Activated CD4-positive, CD25-positive, alpha-beta regulatory T cell treated with anti-CD3 and anti-CD28 coated beads, Interleukin-2, amount 50 U/mL, for 24 hours (primary cell): ENCODE measurements around the gene MTMR3.

ENCODE experiments used
- ATAC-seq, 2 donors: fragments of 150-1000 bp; cut with Tn5 transposase; one replicate each; pipeline ENCODE4 v1.10.0; 2021; ENCODE audit warnings: mild to moderate bottlenecking in 1 of 2, moderate library complexity in 1 of 2

The MTMR3 gene

DNA sequence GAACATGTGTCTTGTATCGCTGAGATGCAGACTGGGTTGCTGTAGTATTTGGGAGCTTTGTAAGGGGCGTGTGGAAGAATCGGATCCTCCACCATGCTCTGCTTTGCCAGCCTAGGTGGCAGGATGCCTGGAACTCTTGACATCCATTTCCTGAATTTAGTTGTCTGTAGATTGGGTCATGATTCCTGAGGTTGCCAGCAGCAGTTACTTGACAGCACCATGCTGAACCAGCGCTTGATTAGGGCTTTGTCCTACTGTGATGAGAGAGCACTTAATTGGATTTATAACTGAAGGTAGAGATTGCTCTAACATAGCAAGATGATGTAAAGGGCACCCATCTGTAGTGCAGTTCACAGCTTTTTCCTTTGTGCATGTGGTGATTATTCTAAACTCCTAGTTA, 121.7 kb downstream of the MTMR3 start:
- ATAC-seq = no peak

GRCh38 chr22:30005213-30005857, 122.4 kb downstream of the MTMR3 start:
- peak; percentile 60 to 63 for ATAC-seq

DNA sequence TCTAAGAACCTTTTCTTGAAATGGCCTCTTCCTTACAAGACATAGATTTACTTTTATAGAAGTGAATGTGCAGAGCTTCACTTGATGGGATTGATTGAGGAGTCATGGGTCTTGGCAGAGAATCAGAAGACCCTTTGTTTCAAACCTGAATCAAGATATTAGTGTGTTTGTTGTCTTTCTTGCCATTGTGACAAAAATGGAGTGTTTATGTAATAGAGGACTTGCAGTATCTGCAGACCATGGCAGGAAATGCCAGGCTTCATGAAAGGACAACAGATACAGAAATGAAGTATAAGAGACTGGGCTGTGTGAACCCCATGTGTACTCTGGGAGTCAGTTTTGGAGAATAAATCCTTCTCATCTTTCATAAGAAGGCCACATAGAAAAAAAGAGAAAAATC, 124.4 kb downstream of the MTMR3 start:
- no peak for ATAC-seq

DNA sequence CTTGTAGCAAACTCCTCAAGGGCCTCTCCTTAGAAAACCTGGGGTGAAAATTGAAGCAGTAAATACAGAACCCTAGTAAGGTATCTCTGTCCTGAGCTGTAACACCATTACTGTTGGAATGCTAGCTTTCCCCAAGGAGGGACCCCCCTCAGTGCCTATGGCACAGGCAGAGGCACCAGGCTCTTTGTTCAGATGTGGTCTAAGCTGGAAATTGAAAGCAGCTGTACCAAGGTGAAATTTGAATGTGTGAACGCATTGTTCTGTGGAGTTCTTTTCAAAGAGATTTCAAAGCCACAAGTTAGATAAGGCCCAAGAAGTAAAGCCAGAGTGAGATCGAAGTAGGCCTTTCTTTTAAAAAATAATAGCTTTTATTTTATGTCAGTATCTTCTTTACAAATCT, 125.4 kb downstream of the MTMR3 start:
- no peak for ATAC-seq

DNA sequence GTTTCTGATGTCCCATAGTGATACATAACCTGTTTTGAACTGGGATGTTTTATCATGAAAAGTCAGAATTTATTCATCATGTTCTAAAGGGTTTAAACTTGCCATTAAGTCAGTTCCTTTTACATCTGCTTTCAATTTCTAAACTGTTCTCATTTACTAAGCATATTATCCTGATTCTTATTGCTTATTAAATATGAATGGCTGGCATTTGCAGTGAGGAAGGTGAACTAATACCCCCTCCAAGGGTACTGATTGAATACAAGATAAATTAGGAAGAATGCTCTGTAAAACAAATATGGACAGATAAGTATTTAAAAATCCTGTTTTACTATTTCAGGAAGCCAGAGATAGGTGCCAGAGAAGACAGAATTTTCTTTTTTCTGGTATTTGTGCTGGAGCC, 126.5 kb downstream of the MTMR3 start:
- ATAC-seq = no peak

DNA sequence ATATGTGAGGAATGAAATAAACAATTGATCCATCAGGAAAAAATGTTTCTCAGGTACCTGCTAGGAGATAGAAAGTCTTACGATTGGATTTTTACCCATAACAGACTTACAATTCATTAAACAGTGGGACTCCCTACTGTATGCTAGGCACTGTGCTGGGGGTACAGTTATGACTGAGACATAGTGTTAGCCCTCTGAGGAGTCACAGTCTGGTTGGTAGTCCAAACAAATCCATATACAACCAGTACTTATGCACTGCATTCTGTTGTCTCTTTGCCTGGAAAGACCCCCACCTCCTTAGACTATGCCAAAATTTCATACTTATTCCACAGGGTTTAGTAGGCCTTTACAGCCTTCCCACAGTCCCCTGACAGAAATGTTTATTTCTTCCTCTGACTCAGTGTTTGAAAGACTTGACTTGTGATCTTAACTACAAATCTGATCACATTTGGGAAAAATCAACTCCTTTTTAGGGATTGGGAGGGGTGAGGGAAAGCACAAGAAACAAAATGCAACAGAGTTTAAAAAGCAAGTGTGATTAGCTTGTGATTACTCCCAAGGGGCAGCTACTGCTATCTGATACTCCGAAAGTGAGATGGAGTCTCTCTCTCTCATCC, 127.9 kb downstream of the MTMR3 start:
- ATAC-seq = no peak

GRCh38 chr22:30013201-30013600, 130.2 kb downstream of the MTMR3 start:
- no peak for ATAC-seq

- ATAC-seq = no peak
Observed at GRCh38 chr22:30014244-30014643, 131.3 kb downstream of the MTMR3 start.

DNA sequence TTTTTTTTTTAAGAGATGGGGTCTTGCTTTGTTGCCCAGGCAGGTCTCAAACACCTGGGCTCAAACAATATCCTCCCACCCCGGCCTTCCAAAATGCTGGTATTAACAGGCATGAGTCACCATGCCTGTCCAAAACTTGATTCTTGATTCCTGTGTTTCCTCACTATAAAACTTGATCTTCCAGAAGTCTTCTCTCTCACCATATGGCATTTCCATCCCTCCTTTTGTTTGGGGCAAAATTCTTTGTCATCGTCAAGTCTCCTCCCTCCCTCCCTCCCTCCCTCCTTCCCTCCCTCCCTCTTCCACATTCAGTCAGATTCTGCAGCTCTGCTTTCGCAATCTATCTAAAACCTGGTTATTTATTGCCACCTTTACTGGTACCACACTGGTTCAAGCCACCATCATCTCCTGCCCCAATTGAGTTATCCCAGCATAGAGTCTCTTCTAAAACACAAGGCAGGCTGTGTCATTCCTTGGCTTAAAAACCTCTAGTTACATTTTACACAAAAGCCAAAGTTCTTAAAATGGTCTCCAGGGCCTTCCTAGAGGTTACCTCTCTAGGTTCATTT, 132.3 kb downstream of the MTMR3 start:
- ATAC-seq = no peak

DNA sequence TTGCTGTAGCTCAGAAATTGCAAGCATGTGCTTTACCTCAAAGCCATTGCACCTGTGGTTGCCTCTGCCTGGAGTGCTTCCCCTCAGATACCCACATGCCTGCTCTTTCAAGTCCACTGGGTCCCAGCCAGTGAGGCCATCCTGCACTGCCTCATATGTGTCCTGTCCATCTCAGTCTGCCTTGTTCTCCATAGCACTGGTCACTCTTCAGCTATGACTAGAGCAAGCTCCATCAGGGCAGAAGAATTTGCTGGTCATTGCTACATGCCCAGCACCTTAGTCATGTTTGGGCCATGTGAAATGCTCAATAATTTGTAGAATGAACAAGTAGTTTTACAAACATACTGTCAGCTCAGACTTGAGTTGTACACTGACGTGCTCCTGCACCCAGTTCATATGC, 132.9 kb downstream of the MTMR3 start:
- no peak for ATAC-seq

- ATAC-seq = no peak
Observed at GRCh38 chr22:30016596-30016995, 133.6 kb downstream of the MTMR3 start.

DNA sequence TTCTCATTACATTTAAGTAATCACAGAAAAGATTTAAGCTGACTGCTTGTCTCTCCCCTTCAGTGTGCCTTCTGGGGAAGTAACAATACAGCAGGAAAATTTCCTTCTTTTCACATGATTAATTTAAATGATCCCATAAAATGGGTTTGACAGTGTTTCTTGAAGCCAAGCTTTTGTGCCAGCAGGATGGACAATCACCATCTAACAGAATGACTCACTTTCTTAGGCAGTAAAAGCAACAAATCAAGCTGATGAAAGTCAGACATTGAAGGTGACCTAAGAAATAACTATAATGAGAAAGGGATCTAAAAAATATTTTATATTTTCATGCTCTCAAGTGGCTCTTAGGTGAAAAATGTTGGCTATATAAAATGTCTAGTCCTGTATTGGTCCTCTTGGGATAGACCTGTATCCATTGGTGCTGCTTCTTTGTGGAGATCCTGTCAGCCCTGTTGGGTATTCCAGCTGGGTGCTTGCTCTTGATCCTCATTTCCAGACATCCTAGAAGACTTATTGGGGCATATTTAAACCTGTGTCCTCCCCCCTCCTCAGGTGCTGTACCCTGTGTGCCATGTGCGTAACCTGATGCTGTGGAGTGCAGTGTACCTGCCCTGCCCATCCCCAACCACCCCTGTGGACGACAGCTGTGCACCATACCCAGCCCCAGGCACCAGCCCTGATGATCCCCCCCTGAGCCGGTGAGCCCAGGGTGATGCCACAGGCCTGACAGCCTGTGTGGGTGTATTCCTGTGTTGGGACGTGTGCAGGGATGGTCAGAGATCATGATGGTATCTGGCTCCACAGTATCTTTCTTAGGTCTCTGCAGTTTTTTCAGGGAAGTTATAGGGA, 134.6 kb downstream of the MTMR3 start:
- no peak for ATAC-seq

DNA sequence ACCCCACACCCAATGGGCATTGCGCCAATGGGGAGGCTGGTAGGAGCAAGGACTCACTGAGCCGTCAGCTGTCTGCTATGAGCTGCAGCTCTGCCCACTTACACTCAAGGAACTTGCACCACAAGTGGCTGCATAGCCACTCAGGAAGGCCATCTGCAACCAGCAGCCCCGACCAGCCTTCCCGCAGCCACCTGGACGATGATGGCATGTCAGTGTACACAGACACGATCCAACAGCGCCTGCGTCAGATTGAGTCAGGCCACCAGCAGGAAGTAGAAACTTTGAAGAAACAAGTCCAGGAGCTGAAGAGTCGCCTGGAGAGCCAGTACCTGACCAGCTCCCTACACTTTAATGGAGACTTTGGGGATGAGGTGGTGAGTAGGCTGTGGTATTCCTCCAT, 137.5 kb downstream of the MTMR3 start:
- ATAC-seq = no peak

DNA sequence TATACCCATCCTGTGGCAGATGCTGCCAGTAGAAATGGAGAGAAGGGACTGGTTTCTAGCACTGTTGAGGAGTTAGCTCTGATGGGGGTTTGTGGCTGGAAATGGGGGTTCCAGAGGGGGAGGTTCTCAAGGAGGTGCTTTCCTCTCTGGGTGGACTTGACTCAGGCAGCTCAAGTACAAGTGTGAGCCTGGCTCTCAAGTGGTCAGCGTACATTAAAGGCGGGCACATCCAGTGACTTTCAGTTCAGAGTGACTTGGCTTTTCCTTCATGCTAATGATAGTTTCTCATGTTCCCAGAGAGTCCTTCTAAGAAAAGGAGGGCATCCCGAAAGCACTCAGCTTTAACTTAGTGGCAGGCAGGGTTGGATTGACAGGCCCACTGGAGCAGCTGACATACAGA, 138.4 kb downstream of the MTMR3 start:
- ATAC-seq = no peak

GRCh38 chr22:30021881-30022619, 139.1 kb downstream of the MTMR3 start:
- no peak for ATAC-seq

DNA sequence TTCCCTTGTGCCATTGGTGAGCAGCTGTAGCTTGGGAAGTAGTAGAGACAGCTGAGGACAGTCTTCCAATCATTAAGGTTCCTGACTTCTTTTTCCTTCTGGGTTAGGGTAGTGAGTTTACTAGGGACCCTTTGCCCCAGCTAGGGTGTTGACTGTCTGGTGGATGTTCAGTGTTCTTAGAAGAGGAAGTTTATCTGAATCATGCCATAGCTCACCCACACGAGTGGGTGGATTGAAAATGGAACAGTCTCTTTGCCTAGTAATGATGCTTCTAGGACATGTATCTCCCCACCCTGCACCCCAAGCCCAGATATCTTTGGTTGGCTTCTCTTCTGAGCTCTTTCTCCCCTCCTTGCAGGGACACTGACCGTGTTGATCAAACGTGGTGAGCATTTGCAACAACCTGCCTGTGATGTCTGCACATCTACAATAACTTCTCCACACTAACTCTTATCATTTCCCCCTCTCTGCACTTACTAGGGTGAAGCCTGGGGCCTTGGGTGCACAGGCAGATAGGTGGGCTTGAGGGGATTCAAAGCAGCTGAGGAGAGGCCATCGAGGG, 140.2 kb downstream of the MTMR3 start:
- no peak for ATAC-seq

GRCh38 chr22:30024231-30024630, 141.3 kb downstream of the MTMR3 start:
- ATAC-seq = no peak

- ATAC-seq = no peak
Observed at GRCh38 chr22:30025221-30025620, 142.2 kb downstream of the MTMR3 start.

- no peak for ATAC-seq
Observed at GRCh38 chr22:30026756-30027155, 143.8 kb downstream of the MTMR3 start.

- no peak for ATAC-seq
Observed at GRCh38 chr22:30027169-30027568, 144.2 kb downstream of the MTMR3 start.

DNA sequence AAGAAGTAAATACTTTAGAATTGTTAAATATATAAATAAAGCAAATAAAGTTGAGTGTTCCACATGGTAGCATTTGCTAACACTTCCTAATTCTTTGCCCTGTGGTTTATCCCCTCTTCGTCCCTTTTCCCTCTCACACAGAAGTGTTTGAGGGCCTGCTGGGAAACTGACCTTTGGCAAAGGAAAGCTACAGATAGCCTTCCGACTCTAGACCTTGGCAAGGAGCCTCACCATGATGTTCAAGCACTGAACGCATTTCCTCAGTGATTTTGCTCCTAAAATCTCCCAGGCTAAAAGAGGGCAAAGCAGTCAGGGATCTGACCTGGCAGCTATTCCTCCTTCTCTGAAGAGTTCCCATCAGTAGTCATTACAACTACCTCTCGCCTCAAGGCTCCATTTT, 144.8 kb downstream of the MTMR3 start:
- no peak for ATAC-seq

- ATAC-seq = no peak
Observed at GRCh38 chr22:30028731-30029130, 145.8 kb downstream of the MTMR3 start.

GRCh38 chr22:30029512-30029911, 146.5 kb downstream of the MTMR3 start:
- no peak for ATAC-seq
